ENCODE measurements around the gene IKBKG.
"Not testable (repeated sequence)": the region's sequence is repeated elsewhere in the genome, so short reads cannot be mapped to it uniquely, and the experiment has no call there.

Gene IKBKG

DNA sequence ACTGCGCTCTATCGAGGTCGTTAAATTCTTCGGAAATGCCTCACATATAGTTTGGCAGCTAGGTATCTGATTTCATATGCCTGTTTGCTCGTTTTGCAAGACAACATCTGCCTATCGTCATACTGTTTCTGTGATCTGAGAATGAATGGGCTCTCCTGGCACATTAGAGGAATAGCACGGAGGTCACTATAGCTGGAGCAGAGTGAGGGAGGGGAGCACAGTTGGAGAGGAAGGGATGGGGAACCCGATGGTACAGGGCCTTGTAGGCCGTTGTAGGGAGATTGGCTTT lies 552 bp downstream of the IKBKG start:
- no peak for DNase-seq (ENCODE audit: low spot score)
- TF ChIP-seq, protein P1, sequence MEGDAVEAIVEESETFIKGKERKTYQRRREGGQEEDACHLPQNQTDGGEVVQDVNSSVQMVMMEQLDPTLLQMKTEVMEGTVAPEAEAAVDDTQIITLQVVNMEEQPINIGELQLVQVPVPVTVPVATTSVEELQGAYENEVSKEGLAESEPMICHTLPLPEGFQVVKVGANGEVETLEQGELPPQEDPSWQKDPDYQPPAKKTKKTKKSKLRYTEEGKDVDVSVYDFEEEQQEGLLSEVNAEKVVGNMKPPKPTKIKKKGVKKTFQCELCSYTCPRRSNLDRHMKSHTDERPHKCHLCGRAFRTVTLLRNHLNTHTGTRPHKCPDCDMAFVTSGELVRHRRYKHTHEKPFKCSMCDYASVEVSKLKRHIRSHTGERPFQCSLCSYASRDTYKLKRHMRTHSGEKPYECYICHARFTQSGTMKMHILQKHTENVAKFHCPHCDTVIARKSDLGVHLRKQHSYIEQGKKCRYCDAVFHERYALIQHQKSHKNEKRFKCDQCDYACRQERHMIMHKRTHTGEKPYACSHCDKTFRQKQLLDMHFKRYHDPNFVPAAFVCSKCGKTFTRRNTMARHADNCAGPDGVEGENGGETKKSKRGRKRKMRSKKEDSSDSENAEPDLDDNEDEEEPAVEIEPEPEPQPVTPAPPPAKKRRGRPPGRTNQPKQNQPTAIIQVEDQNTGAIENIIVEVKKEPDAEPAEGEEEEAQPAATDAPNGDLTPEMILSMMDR (IDR thresholded peaks at IDR 0.05; ENCODE audit: extremely low read depth, missing control alignments): no peak

DNA sequence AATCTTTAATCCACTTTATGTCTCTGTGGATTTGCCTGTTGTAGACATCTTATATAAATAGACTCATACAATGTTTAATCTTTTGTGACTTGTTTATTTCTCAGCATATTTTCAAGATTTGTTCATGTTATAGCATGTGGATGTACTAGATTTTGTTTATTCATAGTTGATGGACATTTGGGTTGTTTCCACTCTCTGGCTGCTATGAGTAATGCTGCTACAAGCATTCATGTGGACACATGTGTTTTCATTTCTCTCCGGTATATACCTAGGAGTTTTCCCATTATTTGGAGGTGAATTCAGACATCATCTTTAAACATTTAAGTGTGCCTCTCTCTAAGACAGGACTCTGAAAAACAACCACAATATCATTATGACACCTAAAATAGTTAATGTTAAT lies 2.3 kb downstream of the IKBKG start:
- no peak for DNase-seq (ENCODE audit: low spot score)
- TF ChIP-seq, protein P1 (IDR thresholded peaks at IDR 0.05; ENCODE audit: extremely low read depth, missing control alignments): no peak

DNA sequence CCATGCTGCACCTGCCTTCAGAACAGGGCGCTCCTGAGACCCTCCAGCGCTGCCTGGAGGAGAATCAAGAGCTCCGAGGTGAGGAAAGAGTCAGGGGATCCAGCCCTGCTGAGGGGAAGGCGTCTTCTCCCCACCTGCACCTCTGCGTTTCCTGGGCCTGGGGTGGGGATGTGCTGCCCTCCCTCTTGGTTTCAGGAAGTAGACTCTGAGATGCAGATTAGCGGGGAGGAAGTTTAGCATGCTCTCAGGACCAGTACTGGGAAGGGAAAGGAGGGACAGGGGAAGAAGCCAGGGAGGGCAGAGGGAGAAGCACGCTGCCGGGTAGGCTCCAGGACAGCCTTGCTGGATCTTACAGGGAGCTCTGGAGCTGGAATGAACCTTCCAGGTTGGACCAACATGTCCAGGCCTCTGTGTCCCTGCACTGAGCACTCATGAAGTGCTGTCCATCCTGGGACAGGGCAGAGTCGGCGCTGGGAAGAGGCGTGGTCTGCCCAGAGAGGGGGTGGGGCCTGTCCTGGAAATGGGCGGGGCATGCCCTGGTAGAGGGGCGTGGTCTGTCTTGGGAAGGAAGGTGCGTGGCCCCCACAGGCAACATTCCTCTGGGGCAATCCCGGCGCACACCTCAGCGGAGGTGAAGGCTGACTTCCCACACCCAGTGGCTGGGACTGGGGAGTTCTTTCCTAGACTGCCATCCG lies 4.8 kb downstream of the IKBKG start:
- DNase-seq (ENCODE audit: low spot score): not testable (repeated sequence)

DNA sequence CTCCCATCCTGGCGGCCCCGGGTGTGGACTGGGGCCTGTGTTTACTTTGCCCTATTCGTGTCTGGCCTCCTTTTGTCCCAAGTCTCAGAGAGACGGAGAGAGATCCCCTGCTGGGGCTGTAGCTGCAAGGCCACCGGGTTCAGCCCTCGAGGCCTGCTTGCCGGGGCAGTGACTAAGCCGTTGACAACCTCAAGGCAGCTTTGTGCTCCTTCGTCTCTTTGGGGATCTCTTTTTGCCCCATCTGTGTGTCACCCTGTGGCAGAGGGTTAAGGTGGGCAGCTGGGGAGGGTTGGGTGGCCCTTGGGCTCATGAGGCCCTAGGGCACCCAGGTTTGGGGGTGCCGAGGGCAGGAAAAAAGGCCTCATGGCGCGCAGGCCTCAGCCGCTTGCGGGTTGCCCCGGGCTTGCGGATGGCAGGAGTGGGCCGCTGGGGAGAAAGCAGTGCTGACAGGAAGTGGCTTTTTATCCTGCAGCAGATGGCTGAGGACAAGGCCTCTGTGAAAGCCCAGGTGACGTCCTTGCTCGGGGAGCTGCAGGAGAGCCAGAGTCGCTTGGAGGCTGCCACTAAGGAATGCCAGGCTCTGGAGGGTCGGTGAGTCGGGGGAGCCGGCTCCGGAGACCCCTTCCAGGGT lies 10.8 kb downstream of the IKBKG start:
- not testable (repeated sequence) for DNase-seq (ENCODE audit: low spot score)

DNA sequence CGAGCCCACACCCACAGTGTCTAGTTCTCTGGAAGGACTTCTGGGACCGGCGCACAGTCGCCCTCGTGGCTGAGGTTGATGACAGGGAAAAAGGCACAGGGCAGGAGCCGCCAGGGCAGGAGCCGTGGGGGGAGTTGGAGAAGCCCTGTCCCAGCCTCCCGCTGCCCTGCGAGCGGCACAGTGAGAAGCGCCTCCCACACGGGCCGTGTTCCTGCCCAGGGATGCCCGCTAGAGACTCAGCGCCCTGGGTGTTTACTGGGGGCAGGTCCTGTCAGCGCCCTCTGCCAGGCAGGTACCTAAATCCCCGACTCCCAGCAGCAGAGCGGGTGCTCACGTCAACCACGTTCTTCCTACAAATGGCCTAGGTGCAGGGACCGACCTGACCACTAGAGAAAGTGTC lies 11.5 kb downstream of the IKBKG start:
- DNase-seq (ENCODE audit: low spot score): not testable (repeated sequence)

DNA sequence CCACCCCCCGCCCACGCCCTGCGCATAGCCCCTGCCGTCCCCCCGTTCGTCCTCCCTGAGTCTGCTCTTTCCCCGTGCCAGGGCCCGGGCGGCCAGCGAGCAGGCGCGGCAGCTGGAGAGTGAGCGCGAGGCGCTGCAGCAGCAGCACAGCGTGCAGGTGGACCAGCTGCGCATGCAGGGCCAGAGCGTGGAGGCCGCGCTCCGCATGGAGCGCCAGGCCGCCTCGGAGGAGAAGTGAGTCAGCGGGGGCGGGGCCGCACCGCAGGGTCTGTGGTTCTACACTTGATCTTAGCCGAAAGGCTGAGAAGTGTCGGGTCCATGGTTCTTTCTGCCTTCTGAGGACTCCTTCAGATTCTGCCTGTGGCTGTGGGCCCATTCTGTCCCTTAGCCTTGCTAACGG lies 12.9 kb downstream of the IKBKG start:
- DNase-seq (ENCODE audit: low spot score): not testable (repeated sequence)

DNA sequence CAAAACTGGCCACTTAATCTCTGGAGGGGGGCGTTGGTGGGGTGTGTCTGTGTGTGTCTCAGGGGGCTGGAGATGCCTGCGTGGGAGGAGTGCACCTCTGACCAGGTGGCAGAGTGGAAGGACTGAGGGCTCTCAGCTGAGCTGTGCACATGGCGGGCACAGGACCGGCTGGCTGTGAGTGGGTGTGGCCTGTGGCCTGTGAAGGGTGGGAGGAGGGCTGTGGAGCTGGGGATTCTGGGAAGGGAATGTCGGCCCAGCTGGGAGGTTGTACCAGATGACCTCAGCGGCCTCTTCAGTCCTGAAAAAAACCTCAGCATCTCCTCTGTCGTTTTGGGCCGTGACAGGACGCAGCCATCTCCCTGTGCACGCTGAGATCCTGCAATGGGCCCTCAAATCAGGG lies 14.9 kb downstream of the IKBKG start:
- DNase-seq (ENCODE audit: low spot score): not testable (repeated sequence)

DNA sequence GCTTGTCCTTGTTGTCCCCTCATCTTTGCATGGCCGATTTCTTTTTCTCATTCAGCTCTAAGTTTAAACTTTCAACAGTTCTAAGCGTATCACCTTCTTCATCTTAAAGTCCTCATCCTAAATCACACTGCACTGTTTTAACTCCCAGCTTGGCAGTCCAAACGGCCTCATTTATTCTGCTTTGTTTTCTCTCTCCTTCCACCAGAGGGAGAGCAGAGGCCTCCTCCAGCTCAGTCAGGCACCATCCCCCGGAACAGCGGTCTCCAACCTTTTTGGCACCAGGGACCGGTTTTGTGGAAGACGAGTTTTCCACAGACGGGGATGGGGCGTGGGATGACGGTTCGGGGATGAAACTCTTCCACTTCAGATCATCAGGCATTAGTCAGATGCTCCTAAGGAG lies 22.9 kb downstream of the IKBKG start:
- not testable (repeated sequence) for DNase-seq (ENCODE audit: low spot score)

DNA sequence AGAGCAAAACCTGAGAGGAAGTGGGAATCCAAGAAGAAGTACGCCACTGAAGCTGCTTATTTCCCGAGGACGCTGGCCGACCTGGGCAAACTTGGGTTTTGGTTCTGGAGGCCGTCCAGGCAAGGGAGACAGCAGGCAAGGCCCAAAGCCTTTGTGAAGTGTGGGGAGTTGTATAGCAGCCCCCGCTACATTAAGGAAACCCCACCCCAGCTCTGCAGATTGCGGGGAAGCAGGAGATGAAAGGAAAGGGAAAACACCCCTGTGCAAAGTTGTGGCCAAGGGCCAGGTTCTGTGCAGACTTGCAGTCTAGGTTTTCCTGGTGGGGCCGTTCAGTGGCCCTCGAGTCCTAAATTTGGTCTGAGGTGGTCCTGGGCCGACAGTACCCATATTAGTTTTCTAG lies 25.6 kb downstream of the IKBKG start:
- not testable (repeated sequence) for DNase-seq (ENCODE audit: low spot score)

DNA sequence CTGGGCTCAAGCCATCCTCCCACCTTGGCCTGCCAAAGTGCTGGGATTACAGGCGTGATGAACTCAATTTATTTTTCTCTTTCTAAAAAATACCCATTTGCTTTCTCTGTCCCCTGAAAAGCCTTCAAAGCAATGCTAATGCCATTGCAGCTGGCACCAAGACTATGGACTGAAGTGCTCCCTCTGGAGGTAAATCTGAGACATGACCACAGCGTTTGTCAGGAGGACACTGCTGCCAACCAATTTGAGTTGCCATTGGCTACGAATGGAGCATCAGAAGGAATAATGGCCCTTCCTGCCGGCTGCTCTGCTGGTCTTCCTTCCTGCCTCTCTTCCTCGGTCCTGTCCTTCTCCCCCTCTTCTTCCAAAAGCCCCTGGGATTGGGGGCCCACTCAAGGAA lies 27.7 kb downstream of the IKBKG start:
- DNase-seq (ENCODE audit: low spot score): not testable (repeated sequence)

DNA sequence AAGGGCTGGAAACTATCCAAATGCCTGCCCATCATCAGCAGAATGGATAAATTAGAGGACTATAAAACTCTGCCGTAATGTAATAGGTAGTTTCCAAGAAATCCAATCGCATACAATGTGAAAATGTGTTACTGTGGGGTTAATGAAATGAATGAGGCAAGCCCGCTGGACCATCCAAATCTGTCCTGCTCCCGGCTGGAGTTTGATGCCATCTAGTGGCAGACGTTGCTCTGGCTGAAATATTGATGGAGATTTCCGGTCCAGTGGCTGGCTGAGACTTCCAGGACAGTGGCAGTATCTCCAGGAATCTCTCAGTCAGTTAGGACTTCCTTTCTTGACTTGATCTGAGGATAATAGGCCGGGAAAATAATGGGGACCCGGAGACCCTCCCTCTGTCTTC lies 35.6 kb downstream of the IKBKG start:
- not testable (repeated sequence) for DNase-seq (ENCODE audit: low spot score)

DNA sequence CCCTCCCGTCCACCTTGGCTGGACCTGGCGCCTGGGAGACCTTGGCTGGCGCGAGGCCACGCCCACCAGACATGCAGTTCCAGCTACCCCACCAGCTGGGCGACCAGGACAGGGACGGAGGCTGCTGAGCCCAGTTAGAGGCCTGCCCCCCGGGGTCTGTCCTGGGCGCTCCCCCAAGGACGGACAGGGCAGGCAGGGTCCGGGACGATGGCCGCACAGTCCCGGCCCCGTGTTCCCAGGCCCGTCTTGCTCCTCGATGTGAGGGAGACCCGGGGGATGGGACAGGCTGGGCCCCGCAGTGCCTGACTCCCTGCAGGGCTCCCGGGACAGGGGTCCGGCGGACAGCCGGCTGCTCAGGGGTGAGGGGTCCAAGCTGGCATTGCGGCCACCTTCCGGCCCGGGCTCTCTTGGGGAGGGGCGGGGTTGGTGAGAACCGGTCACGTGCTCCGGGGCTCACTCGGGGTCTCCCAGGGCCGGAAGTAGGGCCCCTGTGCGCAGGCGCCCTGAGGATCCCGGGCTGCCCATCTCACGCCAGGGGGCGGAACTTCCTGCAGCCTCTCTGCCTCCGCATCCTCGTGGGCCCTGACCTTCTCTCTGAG lies 37.3 kb downstream of the IKBKG start, which contains the start of gene CTAG1A:
TSS of gene CTAG1A (plus strand) at position 549 of the 599 bp plus-strand sequence. CDS start 74 bp downstream, outside the sequence.
- DNase-seq (ENCODE audit: low spot score): not testable (repeated sequence)

DNA sequence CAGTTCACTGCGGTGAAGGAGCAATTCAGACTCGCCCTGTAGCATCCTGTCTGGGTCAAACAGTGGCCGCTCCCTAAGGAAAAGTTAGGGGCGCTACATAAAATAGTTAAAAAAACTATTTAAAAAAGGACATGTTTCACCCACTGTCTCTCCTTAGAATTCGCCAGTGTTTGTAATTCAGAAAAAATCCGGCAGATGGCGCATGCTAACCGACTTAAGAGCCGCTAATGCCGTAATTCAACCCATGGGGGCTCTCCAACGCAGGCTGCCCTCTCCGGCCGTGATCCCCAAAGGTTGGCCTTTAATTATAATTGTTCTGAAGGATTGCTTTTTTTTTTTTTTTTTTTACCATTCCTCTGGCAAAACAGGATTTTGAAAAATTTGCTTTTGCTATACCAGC lies 43.0 kb downstream of the IKBKG start:
- not testable (repeated sequence) for DNase-seq (ENCODE audit: low spot score)

DNA sequence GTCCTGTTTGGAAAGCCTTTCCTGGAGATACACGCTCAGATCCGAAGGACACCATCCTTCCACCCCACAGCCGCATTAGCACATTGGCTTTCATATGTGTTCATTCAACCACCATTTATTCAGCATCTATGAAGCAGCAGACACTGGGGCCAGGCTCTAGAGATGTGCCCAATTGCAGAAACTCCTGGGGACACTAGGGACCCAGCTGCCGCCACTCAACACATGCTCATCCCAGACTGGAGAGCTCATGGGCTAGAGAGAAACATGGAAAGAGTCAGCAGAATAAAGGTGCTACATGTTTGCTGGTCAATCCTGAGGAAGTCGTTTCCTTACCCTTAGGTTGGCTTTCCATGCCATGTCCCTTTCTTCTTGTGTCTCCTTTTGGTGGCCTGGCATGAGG lies 45.1 kb downstream of the IKBKG start:
- no peak for DNase-seq (ENCODE audit: low spot score)
- TF ChIP-seq, protein P1 (IDR thresholded peaks at IDR 0.05; ENCODE audit: extremely low read depth, missing control alignments): no peak

Measured in GM20000 (cell line).